HL-60 (cell line): ENCODE measurements around the gene EML5.
A peak's percentile ranks its signal among the peaks of the same experiment; 100 is the strongest.
"Not testable (repeated sequence)": the region's sequence is repeated elsewhere in the genome, so short reads cannot be mapped to it uniquely, and the experiment has no call there.

ENCODE experiments used
- DNase-seq, 2 experiments: peaks; one replicate each; pipeline ENCODE4 v3.0.0-alpha.2; 2010 to 2020; ENCODE audit warnings: low read depth in 1 of 2, low spot score in 1 of 2
- H3K27ac ChIP-seq: fragments of 250-450 bp; sonication (Bioruptor Pico); replicated peaks from 2 replicates; pipeline ENCODE4 v1.5.1; 2020; ENCODE audit warnings: mild to moderate bottlenecking, moderate library complexity
- H3K27me3 ChIP-seq: fragments of 250-450 bp; sonication (Bioruptor Pico); 2 replicates; pipeline ENCODE4 v1.5.1; 2021; ENCODE audit warnings: mild to moderate bottlenecking, moderate library complexity; ENCODE audit not compliant: insufficient read depth, poor library complexity, severe bottlenecking
- H3K4me3 ChIP-seq: replicated peaks from 2 replicates; pipeline ENCODE4 v1.5.1; 2011; ENCODE audit warnings: mild to moderate bottlenecking, control low read depth, low read length; ENCODE audit not compliant: insufficient read depth
- GABPA ChIP-seq: IDR thresholded peaks from 2 replicates; pipeline ENCODE4 v1.6.1; 2012; ENCODE audit warnings: low read depth
- POLR2AphosphoS5 ChIP-seq: IDR thresholded peaks from 2 replicates; pipeline ENCODE4 v1.6.1; 2012; ENCODE audit warnings: low read depth
- SPI1 ChIP-seq: IDR thresholded peaks from 2 replicates; pipeline ENCODE4 v1.6.1; 2012; ENCODE audit warnings: low read depth, mild to moderate bottlenecking, borderline replicate concordance
- TF ChIP-seq, protein P1 (sequence below): IDR thresholded peaks from one replicate; pipeline ENCODE4 v1.5.1; 2011; ENCODE audit warnings: low read length, control low read depth, inconsistent platforms; ENCODE audit not compliant: insufficient read depth
- TF ChIP-seq, protein P2 (sequence below): IDR thresholded peaks from 2 replicates; pipeline ENCODE4 v1.6.1; 2012; ENCODE audit warnings: low read depth; ENCODE audit not compliant: insufficient replicate concordance

Gene EML5

DNA sequence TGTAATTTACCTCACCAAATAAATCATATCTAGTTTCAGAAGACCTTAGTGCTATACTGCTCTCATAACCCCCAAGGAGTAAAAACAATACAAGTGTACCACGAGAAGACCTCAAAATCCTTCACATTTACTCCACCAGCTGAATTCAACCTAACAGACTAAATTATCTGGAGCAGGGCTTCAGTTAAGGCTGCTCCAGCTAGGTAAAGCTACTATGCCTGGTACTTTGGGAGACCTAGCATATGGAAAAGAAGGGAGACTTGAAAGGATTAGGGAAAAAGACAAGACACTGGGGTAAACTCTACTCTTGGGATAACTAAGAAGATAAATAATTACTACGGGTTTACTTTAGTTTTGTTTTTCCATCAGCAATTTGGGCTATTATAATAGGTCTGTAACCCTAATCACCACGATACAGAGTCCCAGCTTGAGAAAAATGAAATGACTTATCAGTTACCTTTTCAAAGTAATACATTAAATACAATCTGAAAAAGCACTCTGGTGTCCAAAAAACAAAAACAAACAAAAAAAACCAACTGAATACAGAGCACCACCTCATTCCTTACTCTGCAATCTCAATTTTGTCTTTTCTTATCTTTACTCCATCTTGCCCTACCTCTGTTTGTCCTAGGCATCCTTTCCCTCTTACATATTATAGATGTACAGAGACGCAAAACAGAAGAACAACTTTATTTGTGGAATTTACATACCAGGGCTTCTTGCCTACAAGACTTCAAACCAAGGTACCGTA, 2.1 kb downstream of the EML5 start:
- H3K4me3 ChIP-seq: no peak overlapping the region
- TF ChIP-seq SPI1: no peak
- TF ChIP-seq, protein P1, sequence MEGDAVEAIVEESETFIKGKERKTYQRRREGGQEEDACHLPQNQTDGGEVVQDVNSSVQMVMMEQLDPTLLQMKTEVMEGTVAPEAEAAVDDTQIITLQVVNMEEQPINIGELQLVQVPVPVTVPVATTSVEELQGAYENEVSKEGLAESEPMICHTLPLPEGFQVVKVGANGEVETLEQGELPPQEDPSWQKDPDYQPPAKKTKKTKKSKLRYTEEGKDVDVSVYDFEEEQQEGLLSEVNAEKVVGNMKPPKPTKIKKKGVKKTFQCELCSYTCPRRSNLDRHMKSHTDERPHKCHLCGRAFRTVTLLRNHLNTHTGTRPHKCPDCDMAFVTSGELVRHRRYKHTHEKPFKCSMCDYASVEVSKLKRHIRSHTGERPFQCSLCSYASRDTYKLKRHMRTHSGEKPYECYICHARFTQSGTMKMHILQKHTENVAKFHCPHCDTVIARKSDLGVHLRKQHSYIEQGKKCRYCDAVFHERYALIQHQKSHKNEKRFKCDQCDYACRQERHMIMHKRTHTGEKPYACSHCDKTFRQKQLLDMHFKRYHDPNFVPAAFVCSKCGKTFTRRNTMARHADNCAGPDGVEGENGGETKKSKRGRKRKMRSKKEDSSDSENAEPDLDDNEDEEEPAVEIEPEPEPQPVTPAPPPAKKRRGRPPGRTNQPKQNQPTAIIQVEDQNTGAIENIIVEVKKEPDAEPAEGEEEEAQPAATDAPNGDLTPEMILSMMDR: no peak
- TF ChIP-seq POLR2AphosphoS5: no peak
- TF ChIP-seq, protein P2, sequence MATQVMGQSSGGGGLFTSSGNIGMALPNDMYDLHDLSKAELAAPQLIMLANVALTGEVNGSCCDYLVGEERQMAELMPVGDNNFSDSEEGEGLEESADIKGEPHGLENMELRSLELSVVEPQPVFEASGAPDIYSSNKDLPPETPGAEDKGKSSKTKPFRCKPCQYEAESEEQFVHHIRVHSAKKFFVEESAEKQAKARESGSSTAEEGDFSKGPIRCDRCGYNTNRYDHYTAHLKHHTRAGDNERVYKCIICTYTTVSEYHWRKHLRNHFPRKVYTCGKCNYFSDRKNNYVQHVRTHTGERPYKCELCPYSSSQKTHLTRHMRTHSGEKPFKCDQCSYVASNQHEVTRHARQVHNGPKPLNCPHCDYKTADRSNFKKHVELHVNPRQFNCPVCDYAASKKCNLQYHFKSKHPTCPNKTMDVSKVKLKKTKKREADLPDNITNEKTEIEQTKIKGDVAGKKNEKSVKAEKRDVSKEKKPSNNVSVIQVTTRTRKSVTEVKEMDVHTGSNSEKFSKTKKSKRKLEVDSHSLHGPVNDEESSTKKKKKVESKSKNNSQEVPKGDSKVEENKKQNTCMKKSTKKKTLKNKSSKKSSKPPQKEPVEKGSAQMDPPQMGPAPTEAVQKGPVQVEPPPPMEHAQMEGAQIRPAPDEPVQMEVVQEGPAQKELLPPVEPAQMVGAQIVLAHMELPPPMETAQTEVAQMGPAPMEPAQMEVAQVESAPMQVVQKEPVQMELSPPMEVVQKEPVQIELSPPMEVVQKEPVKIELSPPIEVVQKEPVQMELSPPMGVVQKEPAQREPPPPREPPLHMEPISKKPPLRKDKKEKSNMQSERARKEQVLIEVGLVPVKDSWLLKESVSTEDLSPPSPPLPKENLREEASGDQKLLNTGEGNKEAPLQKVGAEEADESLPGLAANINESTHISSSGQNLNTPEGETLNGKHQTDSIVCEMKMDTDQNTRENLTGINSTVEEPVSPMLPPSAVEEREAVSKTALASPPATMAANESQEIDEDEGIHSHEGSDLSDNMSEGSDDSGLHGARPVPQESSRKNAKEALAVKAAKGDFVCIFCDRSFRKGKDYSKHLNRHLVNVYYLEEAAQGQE: no peak
- no peak for TF ChIP-seq GABPA
- DNase-seq: no peak
- no peak overlapping the region for H3K27ac ChIP-seq
- peaks cover 20% of the 10 kb centered on the region for H3K27me3 ChIP-seq

DNA sequence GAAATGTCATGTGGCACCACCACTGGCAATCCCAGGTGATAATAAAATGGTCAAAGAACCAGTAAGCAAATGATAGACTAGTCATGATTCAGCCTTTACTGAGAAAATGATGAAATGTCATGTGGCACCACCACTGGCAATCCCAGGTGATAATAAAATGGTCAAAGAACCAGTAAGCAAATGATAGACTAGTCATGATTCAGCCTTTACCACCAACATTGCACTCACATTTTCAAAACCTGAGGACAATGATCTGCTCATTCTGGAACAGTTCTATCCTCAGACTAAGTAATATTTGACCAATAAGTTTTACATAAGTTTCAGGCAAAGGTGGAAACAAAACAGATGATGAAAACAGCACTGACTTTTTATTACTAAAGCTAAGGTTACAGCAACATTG, 3.2 kb downstream of the EML5 start:
- not testable (repeated sequence) for H3K27ac ChIP-seq, DNase-seq, H3K4me3 ChIP-seq
- H3K27me3 ChIP-seq: peaks cover 20% of the 10 kb centered on the region

DNA sequence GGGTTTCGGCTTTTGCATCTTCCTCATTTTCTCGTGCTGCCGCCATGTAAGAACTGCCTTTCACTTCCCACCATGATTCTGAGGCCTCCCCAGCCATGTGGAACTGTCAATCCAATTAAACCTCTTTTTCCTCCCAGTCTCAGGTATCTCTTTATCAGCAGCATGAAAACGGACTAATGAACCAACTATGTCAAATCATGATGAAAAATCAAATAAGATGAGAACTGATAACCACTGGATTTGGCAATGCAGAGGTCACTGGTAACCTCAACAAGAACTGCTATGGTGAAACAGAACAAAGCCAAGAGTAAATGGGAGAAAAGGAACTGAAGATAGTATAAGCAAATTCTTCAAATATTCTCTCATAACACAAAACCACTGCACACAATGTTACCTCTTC, 6.0 kb downstream of the EML5 start:
- Histone ChIP-seq H3K27ac (no peak overlapping the region), H3K27me3 (peaks cover 14% of the 10 kb centered on the region), H3K4me3 (no peak overlapping the region)
- TF ChIP-seq, protein P2: no peak
- TF ChIP-seq POLR2AphosphoS5: no peak
- peak in 1 of 2 experiments; percentile 19 for DNase-seq

DNA sequence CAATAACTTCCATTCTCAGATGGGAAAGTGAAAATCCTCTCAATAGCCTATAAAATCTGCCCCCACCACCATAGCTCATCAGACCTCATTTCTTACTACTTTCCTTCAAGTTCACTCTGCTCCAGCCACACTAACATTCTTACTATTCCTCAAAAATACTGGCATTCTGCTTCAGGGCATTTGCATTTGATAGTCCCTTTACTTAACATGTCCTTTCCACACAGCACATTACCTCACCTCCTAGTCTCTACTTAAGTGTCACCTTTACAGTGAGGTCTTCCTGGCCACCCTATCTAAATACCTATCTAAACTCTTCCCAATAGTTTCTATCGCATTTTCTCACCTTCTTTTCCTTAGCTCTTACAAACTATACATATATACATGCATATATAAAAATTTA, 6.8 kb downstream of the EML5 start:
- no peak for DNase-seq
- Histone ChIP-seq H3K27ac (no peak overlapping the region), H3K4me3 (no peak overlapping the region), H3K27me3 (peaks cover 6% of the 10 kb centered on the region)
- TF ChIP-seq, protein P2: no peak
- TF ChIP-seq GABPA (no peak), SPI1 (no peak), POLR2AphosphoS5 (no peak)
- TF ChIP-seq, protein P1: no peak
